Osteoblast (primary cell): ENCODE measurements around the gene TMA7. TPM values are rescaled to one million over a fixed set of nuclear protein-coding genes. Genes with fewer than 3 reads are reported as not detected.

Source experiments
- DNase-seq: peaks from one replicate; pipeline ENCODE4 v3.0.0; 2011; ENCODE audit warnings: low spot score, mixed read lengths; ENCODE audit not compliant: insufficient read length; ENCODE audit errors: missing footprints
- H2AFZ ChIP-seq: 2 replicates; pipeline ENCODE4 v1.6.0; 2011; ENCODE audit warnings: mild to moderate bottlenecking, low read length
- H3K27ac ChIP-seq: 2 replicates; pipeline ENCODE4 v1.5.1; 2011; ENCODE audit warnings: mild to moderate bottlenecking, low read depth, low read length, moderate library complexity
- H3K27me3 ChIP-seq: 2 replicates; pipeline ENCODE4 v1.6.0; 2012; ENCODE audit warnings: mild to moderate bottlenecking, control low read depth, inconsistent platforms, low read length, moderate library complexity; ENCODE audit not compliant: insufficient read depth
- H3K36me3 ChIP-seq: 2 replicates; pipeline ENCODE4 v1.5.1; 2011; ENCODE audit warnings: mild to moderate bottlenecking, low read length, control low read depth, moderate library complexity; ENCODE audit not compliant: insufficient read depth
- H3K4me1 ChIP-seq: 2 replicates; pipeline ENCODE4 v1.5.1; 2011; ENCODE audit warnings: mild to moderate bottlenecking, low read length, control low read depth, moderate library complexity; ENCODE audit not compliant: insufficient read depth
- H3K4me2 ChIP-seq: 2 replicates; pipeline ENCODE4 v1.6.0; 2011; ENCODE audit warnings: mild to moderate bottlenecking, low read length; ENCODE audit not compliant: insufficient read depth
- H3K4me3 ChIP-seq: fragments of 200-600 bp; sonication (generic); 3 replicates; pipeline ENCODE4 v1.5.1; 2012; ENCODE audit warnings: mild to moderate bottlenecking, low read length, inconsistent platforms; ENCODE audit not compliant: insufficient read depth
- H3K79me2 ChIP-seq: 2 replicates; pipeline ENCODE4 v1.6.0; 2012; ENCODE audit warnings: mild to moderate bottlenecking, low read length, control low read depth, inconsistent platforms; ENCODE audit not compliant: insufficient read depth
- H3K9me3 ChIP-seq: 2 replicates; pipeline ENCODE4 v1.5.1; 2011; ENCODE audit warnings: low read depth, low read length, control low read depth
- H4K20me1 ChIP-seq: 2 replicates; pipeline ENCODE4 v1.6.0; 2012; ENCODE audit warnings: mild to moderate bottlenecking, low read length, control low read depth; ENCODE audit not compliant: insufficient read depth
- CTCF ChIP-seq: IDR thresholded peaks from 2 replicates; pipeline ENCODE4 v1.5.1; 2011; ENCODE audit warnings: mild to moderate bottlenecking, low read depth, low read length, moderate library complexity; ENCODE audit errors: extremely low read depth
- total RNA-seq: library from RNA; depleted of rRNA; stranded (reverse); fragments of >200 nt; gene quantifications from 2 replicates; pipeline ENCODE4 v1.2.3, GENCODE V29; 2012

TMA7 gene
- total RNA-seq, 1 donor, result 128 TPM

- Histone ChIP-seq H3K36me3 (no peaks in the 10 kb centered on the region), H3K79me2 (no peaks in the 10 kb centered on the region), H2AFZ (no peak overlapping the region)
Observed at GRCh38 chr3:48414376-48415250, 25.4 kb upstream of the TMA7 start.

GRCh38 chr3:48415251-48415953 lies 24.7 kb upstream of the TMA7 start:
- Histone ChIP-seq H3K79me2 (no peaks in the 10 kb centered on the region), H3K27ac (no peak overlapping the region), H4K20me1 (no peaks in the 10 kb centered on the region), H3K4me1 (no peaks in the 10 kb centered on the region), H2AFZ (no peak overlapping the region), H3K36me3 (no peaks in the 10 kb centered on the region), H3K4me3 (no peak overlapping the region), H3K27me3 (no peaks in the 10 kb centered on the region), H3K4me2 (no peak overlapping the region), H3K9me3 (no peaks in the 10 kb centered on the region)
- DNase-seq, result peak; percentile 82
- TF ChIP-seq CTCF, result no peak

More at GRCh38 chr3:48414376-48415250, 25.4 kb upstream of the TMA7 start:
- Histone ChIP-seq H3K4me3 (no peak overlapping the region), H4K20me1 (no peaks in the 10 kb centered on the region), H3K27ac (no peak overlapping the region), H3K9me3 (no peaks in the 10 kb centered on the region), H3K4me2 (no peak overlapping the region), H3K27me3 (no peaks in the 10 kb centered on the region), H3K4me1 (no peaks in the 10 kb centered on the region)
- TF ChIP-seq CTCF, result no peak
- peak; percentile 79 for DNase-seq

DNA sequence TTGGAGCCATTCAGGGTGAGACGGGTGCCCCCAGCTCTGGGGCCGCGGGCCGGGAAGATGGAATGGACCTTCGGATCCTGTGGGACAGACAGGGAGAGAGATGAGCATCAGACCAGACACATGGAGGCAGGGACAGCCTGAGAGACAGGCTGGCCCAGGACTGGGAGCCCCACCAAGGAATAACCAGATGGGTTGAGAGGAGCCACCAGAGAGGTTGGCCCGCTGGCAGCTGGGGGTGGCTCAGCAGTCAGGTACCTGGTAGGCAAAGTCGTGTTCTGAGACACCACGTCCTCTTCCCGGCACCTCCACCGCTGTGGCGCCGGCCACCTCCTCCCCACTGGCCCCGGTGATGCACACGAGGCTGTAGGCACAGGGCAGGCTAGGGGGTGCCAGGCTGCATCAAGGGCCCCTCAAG lies 24.0 kb upstream of the TMA7 start:
- H3K79me2 ChIP-seq, result no peaks in the 10 kb centered on the region

More for the DNA sequence above, 24.0 kb upstream of the TMA7 start:
- no peak overlapping the region for H3K27ac ChIP-seq
- no peak overlapping the region for H2AFZ ChIP-seq
- no peak overlapping the region for H3K4me3 ChIP-seq
- peak; percentile 79 for DNase-seq
- H3K36me3 ChIP-seq, result no peaks in the 10 kb centered on the region
- TF ChIP-seq CTCF, result no peak
- H3K27me3 ChIP-seq, result no peaks in the 10 kb centered on the region
- H3K4me2 ChIP-seq, result no peak overlapping the region
- no peaks in the 10 kb centered on the region for H4K20me1 ChIP-seq
- no peaks in the 10 kb centered on the region for H3K9me3 ChIP-seq
- H3K4me1 ChIP-seq, result no peaks in the 10 kb centered on the region
